Panc1 (cell line): Measurements from ENCODE around the gene SAFB2. TPM values are rescaled to one million over a fixed set of nuclear protein-coding genes. Genes with fewer than 3 reads are reported as not detected.
A peak's percentile ranks its signal among the peaks of the same experiment; 100 is the strongest.

Experiments used
- ATAC-seq: fragments of 200-7000 bp; cut with Tn5 transposase; 2 replicates; pipeline ENCODE4 v1.9.1; 2020; ENCODE audit warnings: mild to moderate bottlenecking, moderate library complexity
- BruUV-seq: library from RNA; stranded (reverse); fragments of 400-500 nt; replicated peaks from 2 replicates; lab custom pipeline; 2021; lab: Mats Ljungman, UMichigan
- CTCF ChIA-PET: fragments of 300-600 bp; sonication (Branson Sonifier 250); formaldehyde crosslinking; loops from one replicate; lab custom pipeline; 2022; ENCODE audit warnings: antibody characterized with exemption; lab: Charles Lee
- POLR2A ChIA-PET: fragments of 300-600 bp; sonication (Branson Sonifier 250); formaldehyde crosslinking; loops from one replicate; lab custom pipeline; 2022; ENCODE audit warnings: antibody characterized with exemption; lab: Charles Lee
- DNase-seq: peaks from one replicate; pipeline ENCODE4 v3.0.0-alpha.2; 2010; ENCODE audit warnings: low read depth, low spot score
- H3K27ac ChIP-seq: 2 replicates; pipeline ENCODE4 v1.5.1; 2011; ENCODE audit warnings: mild to moderate bottlenecking, low read length, inconsistent platforms
- H3K27me3 ChIP-seq: fragments of 200-500 bp; sonication (Bioruptor generic); 2 replicates; pipeline ENCODE4 v1.6.0; 2014; ENCODE audit warnings: low read length, inconsistent platforms; ENCODE audit not compliant: control insufficient read depth, insufficient read depth
- H3K36me3 ChIP-seq: fragments of 200-500 bp; sonication (Bioruptor generic); 2 replicates; pipeline ENCODE4 v1.5.1; 2014; ENCODE audit warnings: inconsistent platforms, mild to moderate bottlenecking, low read length, moderate library complexity; ENCODE audit not compliant: control insufficient read depth, insufficient read depth
- H3K4me1 ChIP-seq: 2 replicates; pipeline ENCODE4 v1.5.1; 2011; ENCODE audit warnings: inconsistent platforms, mild to moderate bottlenecking, low read length, moderate library complexity; ENCODE audit not compliant: control insufficient read depth, insufficient read depth
- H3K4me3 ChIP-seq, 2 experiments: 2 replicates each; pipeline ENCODE4 v1.5.1; 2011 to 2012; ENCODE audit warnings: low read depth in 2 of 2, low read length in 2 of 2, mild to moderate bottlenecking in 2 of 2, inconsistent platforms in 1 of 2, moderate library complexity in 1 of 2
- H3K9me3 ChIP-seq: fragments of 200-500 bp; sonication (Bioruptor generic); 2 replicates; pipeline ENCODE4 v1.5.1; 2014; ENCODE audit warnings: low read depth, mild to moderate bottlenecking, inconsistent platforms, low read length, moderate library complexity; ENCODE audit not compliant: control insufficient read depth, insufficient read depth
- POLR2AphosphoS5 ChIP-seq: IDR thresholded peaks from 2 replicates; pipeline ENCODE4 v1.6.1; 2012; ENCODE audit warnings: mild to moderate bottlenecking, low read depth, low read length, moderate library complexity
- SIN3A ChIP-seq: IDR thresholded peaks from 2 replicates; pipeline ENCODE4 v1.6.1; 2012; ENCODE audit warnings: low read depth, mild to moderate bottlenecking, low read length, moderate library complexity, borderline replicate concordance; ENCODE audit not compliant: insufficient read depth
- TCF7L2 ChIP-seq: IDR thresholded peaks from 2 replicates; pipeline ENCODE4 v1.6.1; 2011; ENCODE audit warnings: mild to moderate bottlenecking, low read depth, low read length, inconsistent platforms
- in situ Hi-C: cut with HindIII; loops from 2 replicates; pipeline ENCODE4 v1.10.0; 2016; ENCODE audit warnings: low sequenced_read_pairs, low pct_unique_long_range_greater_than_20kb
- intact Hi-C: fragments of 100-400 bp; cut with micrococcal nuclease; formaldehyde crosslinking; loops from one replicate; pipeline ENCODE4 v1.10.0; 2022; ENCODE audit not compliant: unreplicated experiment
- total RNA-seq: library from RNA; stranded (reverse); gene quantifications from one replicate; pipeline ENCODE4 v1.2.1, GENCODE V29; 2021; ENCODE audit not compliant: unreplicated experiment
- TF ChIP-seq, protein P1 (sequence below): fragments of 450-650 bp; IDR thresholded peaks from 2 replicates; pipeline ENCODE4 v1.5.1; 2017; ENCODE audit warnings: mild to moderate bottlenecking
- TF ChIP-seq, protein P2 (sequence below), 2 experiments: IDR thresholded peaks; 2 replicates each; pipeline ENCODE4 v1.6.1; 2011 to 2012; ENCODE audit warnings: low read depth in 2 of 2, control low read depth in 1 of 2, low read length in 1 of 2, mild to moderate bottlenecking in 1 of 2, moderate library complexity in 1 of 2; ENCODE audit not compliant: insufficient read depth in 1 of 2

SAFB2 gene
- total RNA-seq, 1 experiment from 2014 or later = 83.5 TPM

DNA sequence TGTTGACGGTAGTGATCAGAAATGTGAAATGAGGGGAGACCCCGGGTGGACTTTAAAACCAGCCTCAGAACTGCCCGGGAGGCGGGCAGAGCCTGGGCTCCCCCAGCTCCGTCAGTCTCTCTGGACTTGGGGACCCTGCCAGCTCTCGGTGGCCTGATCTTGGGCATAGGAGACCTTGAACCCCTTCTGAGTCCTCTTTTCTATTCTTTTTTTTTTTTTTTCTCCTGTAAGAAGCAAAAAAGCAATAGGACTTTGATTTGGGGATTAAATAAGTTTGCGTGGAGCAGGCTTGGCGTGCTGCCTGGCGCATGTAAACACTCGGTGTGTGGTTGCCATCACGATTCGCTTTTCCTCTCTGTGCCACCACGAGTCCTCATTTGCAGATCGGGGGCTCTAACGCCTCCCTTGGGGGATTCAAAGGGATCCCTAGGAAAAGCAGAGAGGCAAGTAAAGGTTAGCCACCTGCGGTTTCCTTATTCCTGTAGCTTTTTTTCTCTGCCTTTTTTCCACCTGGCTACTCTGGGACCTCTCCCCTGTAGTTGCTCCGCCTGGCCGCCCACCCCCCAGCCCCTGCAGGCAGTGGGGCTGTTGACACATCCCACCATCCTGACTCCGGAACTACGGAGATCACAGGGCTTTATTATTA, 1.6 kb upstream of the SAFB2 start:
- DNase-seq (no peak), ATAC-seq (no peak)
- BruUV-seq = no TSS peak
- no peaks in the 10 kb centered on the region for H3K27me3 ChIP-seq
- peaks cover 37% of the 10 kb centered on the region for H3K36me3 ChIP-seq
- CTCF ChIA-PET = no interaction called here
- intact Hi-C loops = no loop called here
- peak overlapping the region; percentile 92 to 99 for H3K4me3 ChIP-seq
- H3K9me3 ChIP-seq = no peaks in the 10 kb centered on the region
- peak overlapping the region; percentile 93 for H3K27ac ChIP-seq
- peaks cover 18% of the 10 kb centered on the region for H3K4me1 ChIP-seq
- TF ChIP-seq TCF7L2 (no peak), SIN3A (0 out of 2 replicates have a peak, but pooled peaks have one; percentile 48)
- POLR2A ChIA-PET = interaction anchor here (0.7 kb wide), 2 partner anchors 45 to 315 kb away, joined by 6 to 18 read pairs; no protein-coding TSS in a partner anchor
- in situ Hi-C loops = no loop called here

DNA sequence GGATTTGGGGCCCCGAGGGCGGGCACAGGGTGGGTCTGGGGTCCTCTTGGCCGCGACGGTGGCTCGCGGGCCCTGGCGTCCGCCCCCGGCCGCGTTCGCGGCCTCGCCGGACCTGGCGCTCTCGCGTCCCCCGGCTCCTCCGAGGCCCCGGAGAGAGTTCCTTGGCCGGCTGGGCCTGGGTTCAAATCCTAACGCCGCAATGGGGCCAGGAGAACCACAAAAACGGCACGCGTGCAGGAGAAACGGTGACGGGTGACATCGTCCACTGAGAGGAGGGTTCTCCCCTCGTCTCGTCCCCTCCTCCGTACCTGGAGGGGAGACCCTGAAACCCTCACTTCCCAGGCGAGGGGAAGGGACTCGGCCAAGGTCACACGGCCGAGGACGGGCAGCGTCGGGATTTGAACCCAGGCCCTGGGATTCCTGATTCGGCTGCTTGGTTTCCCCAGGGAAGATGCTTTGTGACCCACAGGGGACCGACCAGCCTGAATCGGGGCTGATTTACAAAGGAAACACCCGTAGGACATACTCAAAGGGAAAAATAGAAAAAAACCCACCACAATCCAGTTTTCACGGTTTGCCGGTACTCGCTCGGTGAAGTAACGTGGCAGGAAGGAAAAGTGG, 931 bp upstream of the SAFB2 start:
- Histone ChIP-seq H3K36me3 (peaks cover 37% of the 10 kb centered on the region), H3K27ac (peak overlapping the region; percentile 93), H3K4me3 (peak overlapping the region; percentile 92 to 99), H3K9me3 (no peaks in the 10 kb centered on the region), H3K27me3 (no peaks in the 10 kb centered on the region), H3K4me1 (peaks cover 18% of the 10 kb centered on the region)
- intact Hi-C loops (no loop called here), in situ Hi-C loops (no loop called here)
- POLR2A ChIA-PET = interaction anchor here (0.7 kb wide), 1 partner anchor 45 kb away, joined by 6 read pairs; no protein-coding TSS in a partner anchor
- ATAC-seq (peak; percentile 11; the same call in 1 of the 2 replicates), DNase-seq (no peak)
- no TSS peak for BruUV-seq
- CTCF ChIA-PET = no interaction called here
- TF ChIP-seq SIN3A = 0 out of 2 replicates have a peak, but pooled peaks have one; percentile 30
- TF ChIP-seq POLR2AphosphoS5 = no peak
- TF ChIP-seq, protein P1, sequence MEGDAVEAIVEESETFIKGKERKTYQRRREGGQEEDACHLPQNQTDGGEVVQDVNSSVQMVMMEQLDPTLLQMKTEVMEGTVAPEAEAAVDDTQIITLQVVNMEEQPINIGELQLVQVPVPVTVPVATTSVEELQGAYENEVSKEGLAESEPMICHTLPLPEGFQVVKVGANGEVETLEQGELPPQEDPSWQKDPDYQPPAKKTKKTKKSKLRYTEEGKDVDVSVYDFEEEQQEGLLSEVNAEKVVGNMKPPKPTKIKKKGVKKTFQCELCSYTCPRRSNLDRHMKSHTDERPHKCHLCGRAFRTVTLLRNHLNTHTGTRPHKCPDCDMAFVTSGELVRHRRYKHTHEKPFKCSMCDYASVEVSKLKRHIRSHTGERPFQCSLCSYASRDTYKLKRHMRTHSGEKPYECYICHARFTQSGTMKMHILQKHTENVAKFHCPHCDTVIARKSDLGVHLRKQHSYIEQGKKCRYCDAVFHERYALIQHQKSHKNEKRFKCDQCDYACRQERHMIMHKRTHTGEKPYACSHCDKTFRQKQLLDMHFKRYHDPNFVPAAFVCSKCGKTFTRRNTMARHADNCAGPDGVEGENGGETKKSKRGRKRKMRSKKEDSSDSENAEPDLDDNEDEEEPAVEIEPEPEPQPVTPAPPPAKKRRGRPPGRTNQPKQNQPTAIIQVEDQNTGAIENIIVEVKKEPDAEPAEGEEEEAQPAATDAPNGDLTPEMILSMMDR = no peak

DNA sequence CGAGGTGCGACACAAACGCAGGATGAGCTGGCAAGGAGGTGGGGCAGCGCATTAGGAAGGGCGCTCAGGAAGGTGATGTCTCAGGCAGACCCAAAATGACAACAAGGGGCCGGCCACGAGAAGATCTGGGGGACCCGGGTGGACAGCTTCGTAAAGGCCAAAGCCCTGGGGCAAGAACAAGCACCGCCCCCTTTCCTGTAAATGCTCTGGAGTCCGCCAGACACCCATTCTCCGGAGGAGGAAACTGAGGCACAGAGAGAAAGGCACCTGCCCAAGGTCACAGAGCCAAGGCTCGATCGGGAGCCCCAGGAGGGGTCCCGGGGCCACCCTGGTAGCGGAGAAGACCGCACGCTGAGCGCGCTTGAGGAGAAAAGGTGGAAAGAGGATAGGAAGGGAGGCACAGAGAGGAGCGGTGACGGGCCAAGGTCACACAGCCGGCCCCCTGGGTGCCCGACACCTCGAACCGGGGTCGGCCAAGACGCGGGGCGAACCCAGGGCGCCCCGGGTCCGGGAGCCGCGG, 571 bp downstream of the SAFB2 start:
- no TSS peak for BruUV-seq
- peak overlapping the region; percentile 86 for H3K27ac ChIP-seq

More for the DNA sequence above, 571 bp downstream of the SAFB2 start:
- ATAC-seq (no peak; the same call in 1 of the 2 replicates), DNase-seq (no peak)
- Histone ChIP-seq H3K4me1 (peaks cover 18% of the 10 kb centered on the region), H3K4me3 (peak overlapping the region; percentile 90 to 99), H3K36me3 (peaks cover 39% of the 10 kb centered on the region), H3K9me3 (no peaks in the 10 kb centered on the region), H3K27me3 (no peaks in the 10 kb centered on the region)
- ChIA-PET CTCF (no interaction called here), POLR2A (no interaction called here)
- intact Hi-C loops = no loop called here
- TF ChIP-seq, protein P2, sequence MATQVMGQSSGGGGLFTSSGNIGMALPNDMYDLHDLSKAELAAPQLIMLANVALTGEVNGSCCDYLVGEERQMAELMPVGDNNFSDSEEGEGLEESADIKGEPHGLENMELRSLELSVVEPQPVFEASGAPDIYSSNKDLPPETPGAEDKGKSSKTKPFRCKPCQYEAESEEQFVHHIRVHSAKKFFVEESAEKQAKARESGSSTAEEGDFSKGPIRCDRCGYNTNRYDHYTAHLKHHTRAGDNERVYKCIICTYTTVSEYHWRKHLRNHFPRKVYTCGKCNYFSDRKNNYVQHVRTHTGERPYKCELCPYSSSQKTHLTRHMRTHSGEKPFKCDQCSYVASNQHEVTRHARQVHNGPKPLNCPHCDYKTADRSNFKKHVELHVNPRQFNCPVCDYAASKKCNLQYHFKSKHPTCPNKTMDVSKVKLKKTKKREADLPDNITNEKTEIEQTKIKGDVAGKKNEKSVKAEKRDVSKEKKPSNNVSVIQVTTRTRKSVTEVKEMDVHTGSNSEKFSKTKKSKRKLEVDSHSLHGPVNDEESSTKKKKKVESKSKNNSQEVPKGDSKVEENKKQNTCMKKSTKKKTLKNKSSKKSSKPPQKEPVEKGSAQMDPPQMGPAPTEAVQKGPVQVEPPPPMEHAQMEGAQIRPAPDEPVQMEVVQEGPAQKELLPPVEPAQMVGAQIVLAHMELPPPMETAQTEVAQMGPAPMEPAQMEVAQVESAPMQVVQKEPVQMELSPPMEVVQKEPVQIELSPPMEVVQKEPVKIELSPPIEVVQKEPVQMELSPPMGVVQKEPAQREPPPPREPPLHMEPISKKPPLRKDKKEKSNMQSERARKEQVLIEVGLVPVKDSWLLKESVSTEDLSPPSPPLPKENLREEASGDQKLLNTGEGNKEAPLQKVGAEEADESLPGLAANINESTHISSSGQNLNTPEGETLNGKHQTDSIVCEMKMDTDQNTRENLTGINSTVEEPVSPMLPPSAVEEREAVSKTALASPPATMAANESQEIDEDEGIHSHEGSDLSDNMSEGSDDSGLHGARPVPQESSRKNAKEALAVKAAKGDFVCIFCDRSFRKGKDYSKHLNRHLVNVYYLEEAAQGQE (IDR thresholded peaks at IDR 0.05; ENCODE audit: insufficient read depth in 1 of 2, low read depth in 2 of 2, low read length in 1 of 2) = no peak
- no peak for TF ChIP-seq SIN3A
- TF ChIP-seq TCF7L2 = no peak
- TF ChIP-seq, protein P1 = no peak
- TF ChIP-seq POLR2AphosphoS5 = no peak
- in situ Hi-C loops = no loop called here
